ENCODE results near the gene GIT2. TPM values are rescaled to one million over a fixed set of nuclear protein-coding genes. Genes with fewer than 3 reads are reported as not detected.
"Not testable (repeated sequence)": the region's sequence is repeated elsewhere in the genome, so short reads cannot be mapped to it uniquely, and the experiment has no call there.

The GIT2 gene
- total RNA-seq, 1 experiment from 2014 or later: 38.0 TPM

DNA sequence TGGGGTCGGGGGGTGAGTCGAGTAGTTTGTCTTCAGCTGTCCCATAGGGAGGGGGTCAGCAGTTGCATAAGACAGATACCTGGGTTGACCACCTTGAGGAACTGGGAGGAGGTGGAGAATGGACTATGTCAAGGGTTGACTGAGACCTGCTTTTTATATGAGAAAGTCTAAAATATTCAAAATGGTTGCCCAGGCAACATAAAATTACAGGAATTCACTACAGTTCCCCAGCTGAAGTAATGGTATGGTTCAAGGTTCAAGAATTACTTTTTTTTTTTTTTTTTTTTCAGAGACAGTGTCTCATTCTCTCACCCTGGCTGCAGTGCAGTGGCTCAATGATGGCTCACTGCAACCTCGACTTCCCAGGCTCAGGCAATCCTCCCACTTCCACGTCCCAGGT lies 101.2 kb downstream of the GIT2 start:
- Histone ChIP-seq H3K27ac (no peak overlapping the region), H3K4me3 (no peak overlapping the region), H3K36me3 (no peaks in the 10 kb centered on the region), H3K9me3 (replicated peaks) (no peaks in the 10 kb centered on the region), H3K27me3 (no peaks in the 10 kb centered on the region), H3K4me1 (no peaks in the 10 kb centered on the region)
- DNase-seq: no peak

DNA sequence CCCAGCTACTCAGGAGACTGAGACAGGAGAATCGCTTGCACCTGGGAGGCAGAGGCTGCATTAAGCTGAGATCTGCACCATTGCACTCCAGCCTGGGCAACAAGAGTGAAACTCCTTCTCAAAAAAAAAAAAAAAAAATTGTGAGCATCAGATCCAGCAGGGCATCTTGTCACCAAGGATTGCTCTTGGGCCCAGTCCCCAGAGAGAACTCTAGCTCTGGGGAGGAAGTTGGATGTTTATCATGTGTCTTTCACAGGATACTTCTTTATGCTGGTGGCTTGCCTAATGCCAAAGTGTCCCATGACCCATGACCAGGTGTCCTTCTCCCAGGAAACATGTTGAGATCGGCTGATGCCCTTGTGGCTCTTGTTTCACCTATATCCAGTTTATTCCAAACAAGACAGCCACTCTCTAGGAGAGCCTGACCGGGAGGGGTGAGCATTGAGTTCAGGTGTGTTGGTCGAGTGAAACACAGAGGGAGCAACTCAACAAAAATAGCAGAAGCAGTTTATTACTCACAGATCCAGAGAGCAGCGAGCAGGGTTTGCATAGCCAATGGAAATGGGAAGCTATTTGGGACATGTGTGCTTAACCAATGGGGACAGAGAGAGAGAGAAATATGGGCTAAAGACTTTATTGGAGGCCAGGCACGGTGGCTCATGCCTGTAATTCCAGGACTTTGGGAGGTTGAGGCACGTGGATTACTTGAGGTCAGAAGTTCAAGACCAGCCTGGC lies 102.7 kb downstream of the GIT2 start:
- H3K27ac ChIP-seq: no peak overlapping the region
- H3K4me1 ChIP-seq: 0 out of 2 replicates have a peak, but pooled peaks cover 4% of the 10 kb centered on the region
- DNase-seq: no peak
- no peaks in the 10 kb centered on the region for H3K9me3 ChIP-seq (replicated peaks)
- H3K27me3 ChIP-seq: no peaks in the 10 kb centered on the region
- no peak overlapping the region for H3K4me3 ChIP-seq
- H3K36me3 ChIP-seq: no peaks in the 10 kb centered on the region

DNA sequence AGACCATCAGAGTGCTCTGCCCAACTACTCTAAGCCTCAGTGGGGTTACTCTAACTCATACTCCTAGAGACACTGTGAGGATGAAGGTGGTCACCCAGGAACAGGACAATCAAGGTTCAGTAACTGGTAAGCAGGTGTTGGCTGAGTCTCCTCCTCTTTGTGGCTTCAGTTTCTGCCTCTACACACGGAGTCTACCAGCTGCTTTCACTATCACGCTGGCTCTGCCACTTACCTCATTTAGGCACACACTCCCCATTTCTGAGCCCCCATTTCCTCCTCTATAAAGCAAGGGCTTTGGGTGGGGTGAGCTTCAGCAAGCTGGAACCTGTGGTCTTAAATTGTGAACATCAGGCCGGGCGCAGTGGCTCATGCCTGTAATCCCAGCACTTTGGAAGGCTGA lies 103.4 kb downstream of the GIT2 start:
- Histone ChIP-seq H3K9me3 (replicated peaks) (no peaks in the 10 kb centered on the region), H3K36me3 (no peaks in the 10 kb centered on the region), H3K4me3 (no peak overlapping the region), H3K27ac (no peak overlapping the region), H3K27me3 (no peaks in the 10 kb centered on the region), H3K4me1 (0 out of 2 replicates have a peak, but pooled peaks cover 4% of the 10 kb centered on the region)
- no peak for DNase-seq

DNA sequence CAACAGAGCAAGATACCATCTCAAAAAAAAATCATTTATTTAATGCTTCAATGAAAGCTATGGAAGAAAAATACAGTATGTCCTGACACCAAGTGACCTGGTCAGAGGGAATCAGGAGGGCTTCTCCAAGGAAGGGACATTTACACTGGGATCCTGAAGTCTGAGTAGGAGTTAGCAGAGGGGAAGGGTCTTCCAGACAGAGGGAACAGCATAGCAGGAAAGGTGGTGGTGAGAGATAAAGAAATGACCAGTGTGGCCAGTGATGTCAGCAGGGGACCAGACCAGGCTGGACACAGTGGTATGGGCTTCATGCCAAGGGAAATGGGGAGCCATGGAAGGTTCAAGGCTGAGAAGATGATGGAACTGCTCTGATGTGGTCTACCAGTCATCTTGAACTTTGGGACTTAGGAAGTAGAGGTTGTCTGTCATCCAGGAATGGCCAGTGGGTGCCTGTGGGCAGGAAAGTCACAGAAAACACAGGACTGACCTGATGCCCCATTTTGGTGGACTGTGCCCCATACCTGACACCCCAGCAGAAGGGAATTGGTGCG lies 103.9 kb downstream of the GIT2 start:
- Histone ChIP-seq H3K27me3 (no peaks in the 10 kb centered on the region), H3K4me1 (0 out of 2 replicates have a peak, but pooled peaks cover 4% of the 10 kb centered on the region), H3K4me3 (no peak overlapping the region)

DNA sequence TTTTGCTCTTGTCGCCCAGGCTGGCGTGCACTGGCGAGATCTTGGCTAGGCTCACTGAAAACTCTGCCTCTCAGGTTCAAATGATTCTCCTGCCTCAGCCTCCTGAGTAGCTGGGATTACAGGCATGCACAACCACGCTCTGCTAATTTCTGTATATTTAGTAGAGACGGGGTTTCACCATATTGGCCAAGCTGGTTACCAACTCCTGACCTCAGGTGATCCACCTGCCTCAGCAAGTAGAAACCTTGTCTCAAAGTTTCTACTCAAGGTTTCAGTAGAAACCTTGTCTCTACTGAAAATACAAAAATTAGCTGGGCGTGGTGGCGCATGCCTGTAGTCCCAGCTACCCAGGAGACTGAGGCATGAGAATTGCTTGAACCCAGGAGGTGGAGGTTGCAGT lies 104.4 kb downstream of the GIT2 start:
- not testable (repeated sequence) for H3K4me3 ChIP-seq; DNase-seq; H3K4me1 ChIP-seq; H3K27ac ChIP-seq; H3K36me3 ChIP-seq; H3K27me3 ChIP-seq; H3K9me3 ChIP-seq (replicated peaks)

More for the DNA sequence above, 103.9 kb downstream of the GIT2 start:
- no peak for DNase-seq
- Histone ChIP-seq H3K36me3 (no peaks in the 10 kb centered on the region), H3K27ac (no peak overlapping the region), H3K9me3 (replicated peaks) (no peaks in the 10 kb centered on the region)

DNA sequence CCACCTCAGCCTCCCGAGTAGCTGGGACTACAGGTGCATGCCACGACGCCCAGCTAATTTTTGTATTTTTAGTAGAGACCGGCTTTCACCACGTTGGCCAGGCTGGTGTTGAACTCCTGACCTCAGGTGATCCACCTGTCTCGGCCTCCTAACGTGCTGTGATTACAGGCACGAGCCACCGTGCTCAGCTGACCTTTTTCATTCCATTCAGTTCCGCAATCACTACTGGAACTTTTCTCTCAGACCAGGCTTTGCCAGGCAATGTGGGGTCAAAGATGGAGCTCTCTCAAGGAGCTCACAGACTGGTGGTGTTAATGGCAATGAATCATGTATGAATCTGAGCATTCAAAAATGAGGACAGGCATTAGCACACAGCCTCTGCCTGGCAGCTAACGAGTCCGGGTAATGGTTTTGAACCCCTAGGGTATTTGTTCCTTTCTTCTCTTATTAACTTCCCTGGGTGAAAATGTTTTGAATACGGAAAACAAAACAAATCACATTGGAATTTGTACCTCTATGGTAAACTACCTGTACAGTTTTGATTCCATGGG lies 105.5 kb downstream of the GIT2 start:
- no peaks in the 10 kb centered on the region for H3K27me3 ChIP-seq

DNA sequence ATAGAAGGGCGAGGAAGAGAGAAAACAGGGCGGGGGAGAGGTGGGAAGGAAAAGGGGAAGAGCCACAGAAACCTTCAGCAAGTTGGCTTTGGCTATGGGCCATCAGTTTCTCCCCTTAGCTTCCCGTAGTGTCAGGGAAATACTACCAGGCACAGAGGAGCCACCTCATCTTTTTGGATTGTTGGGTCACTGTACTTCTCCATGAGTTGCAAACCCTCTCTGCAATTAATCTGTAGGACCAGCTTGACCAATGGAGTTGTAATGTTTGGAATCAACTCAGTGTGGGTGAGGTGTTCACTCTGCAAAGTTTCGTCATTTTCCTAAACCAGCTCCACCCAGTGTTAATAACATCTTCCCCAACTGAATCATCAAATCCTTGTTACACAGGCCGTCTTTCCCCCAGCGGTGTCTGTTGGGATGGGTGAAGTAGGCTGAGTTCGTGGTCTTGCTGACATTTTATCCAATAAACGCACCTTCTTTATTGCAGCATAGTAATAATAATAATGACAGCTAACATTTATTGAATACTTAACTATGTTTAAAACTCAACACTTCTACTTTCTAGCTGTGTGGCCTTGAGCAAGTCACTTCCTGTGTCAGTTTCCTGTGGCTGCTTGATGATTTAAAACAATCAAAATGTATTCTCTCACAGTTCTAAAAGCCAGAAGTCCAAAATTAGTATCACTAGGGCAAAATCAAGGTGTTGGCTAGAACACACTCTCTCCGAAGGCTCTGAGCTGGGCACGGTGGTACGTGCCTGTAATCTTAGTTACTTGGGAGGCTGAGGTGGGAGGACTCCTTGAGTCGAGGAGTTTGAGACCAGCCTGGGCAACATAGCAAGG lies 107.8 kb downstream of the GIT2 start:
- Histone ChIP-seq H3K9me3 (replicated peaks) (no peaks in the 10 kb centered on the region), H3K4me3 (no peak overlapping the region), H3K36me3 (no peaks in the 10 kb centered on the region), H3K27ac (no peak overlapping the region), H3K4me1 (0 out of 2 replicates have a peak, but pooled peaks cover 4% of the 10 kb centered on the region), H3K27me3 (no peaks in the 10 kb centered on the region)
- no peak for DNase-seq

More for the DNA sequence above, 105.5 kb downstream of the GIT2 start:
- no peak for DNase-seq
- H3K4me3 ChIP-seq: no peak overlapping the region
- 0 out of 2 replicates have a peak, but pooled peaks cover 4% of the 10 kb centered on the region for H3K4me1 ChIP-seq
- H3K9me3 ChIP-seq (replicated peaks): no peaks in the 10 kb centered on the region
- no peaks in the 10 kb centered on the region for H3K36me3 ChIP-seq
- H3K27ac ChIP-seq: no peak overlapping the region

DNA sequence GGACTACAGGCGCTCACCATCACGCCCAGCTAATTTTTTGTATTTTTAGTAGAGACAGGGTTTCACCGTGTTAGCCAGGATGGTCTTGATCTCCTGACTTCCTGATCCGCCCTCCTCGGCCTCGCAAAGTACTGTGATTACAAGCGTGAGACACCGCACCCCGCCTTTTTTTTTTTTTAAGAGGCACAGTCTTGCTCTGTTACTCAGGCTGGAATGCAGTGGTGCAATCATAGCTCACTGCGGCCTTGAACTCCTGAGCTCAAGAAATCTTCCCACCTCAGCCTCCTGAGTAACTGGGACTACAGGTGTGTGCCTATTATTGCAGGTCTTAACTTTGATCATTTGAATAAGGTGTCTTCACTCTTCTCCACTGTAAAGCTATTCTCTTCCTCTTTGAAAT lies 110.6 kb downstream of the GIT2 start:
- Histone ChIP-seq H3K36me3 (no peaks in the 10 kb centered on the region), H3K4me3 (no peak overlapping the region), H3K27me3 (no peaks in the 10 kb centered on the region), H3K27ac (no peak overlapping the region), H3K4me1 (0 out of 2 replicates have a peak, but pooled peaks cover 4% of the 10 kb centered on the region), H3K9me3 (replicated peaks) (no peaks in the 10 kb centered on the region)
- no peak for DNase-seq

DNA sequence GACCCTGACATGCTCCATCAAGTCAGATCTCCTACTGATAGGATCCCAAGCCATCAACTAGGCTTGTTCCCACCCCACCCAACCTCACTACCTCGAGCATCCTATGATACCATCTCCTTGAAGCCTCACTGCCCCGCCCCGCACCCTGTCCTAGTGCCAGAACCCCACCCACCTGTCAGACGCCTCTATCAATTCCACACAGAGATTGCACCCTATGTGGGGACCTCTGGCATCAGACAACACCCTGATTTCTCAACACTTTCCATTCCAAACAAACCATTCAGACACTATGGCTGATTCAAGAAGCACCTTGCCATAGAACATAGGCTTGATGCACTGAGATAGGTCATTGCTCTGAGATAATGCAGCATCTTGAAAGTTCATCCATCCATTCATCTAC lies 112.7 kb downstream of the GIT2 start:
- DNase-seq: no peak
- Histone ChIP-seq H3K4me3 (no peak overlapping the region), H3K9me3 (replicated peaks) (no peaks in the 10 kb centered on the region), H3K27ac (no peak overlapping the region), H3K4me1 (no peaks in the 10 kb centered on the region), H3K36me3 (no peaks in the 10 kb centered on the region), H3K27me3 (no peaks in the 10 kb centered on the region)

DNA sequence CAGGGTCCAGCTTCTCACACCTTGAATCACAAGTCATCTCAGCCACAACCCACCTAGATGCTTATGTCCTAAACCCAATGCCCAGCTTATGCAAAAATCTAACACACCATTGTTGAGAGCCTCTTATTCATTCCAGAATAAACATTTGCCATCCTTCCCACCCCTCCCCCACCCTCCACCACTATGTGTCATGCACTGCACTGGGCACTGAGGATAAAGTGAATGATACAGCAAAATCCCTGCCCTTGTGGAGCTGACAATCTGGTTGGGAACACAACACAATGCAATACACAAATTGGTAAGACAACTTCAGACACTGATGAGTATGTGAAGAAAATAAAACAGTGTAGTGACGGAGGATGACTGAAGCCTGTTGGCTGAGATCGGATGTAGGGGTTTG lies 114.4 kb downstream of the GIT2 start:
- H3K4me1 ChIP-seq: no peaks in the 10 kb centered on the region
- H3K9me3 ChIP-seq (replicated peaks): no peaks in the 10 kb centered on the region
- no peaks in the 10 kb centered on the region for H3K36me3 ChIP-seq
- no peak overlapping the region for H3K27ac ChIP-seq
- H3K4me3 ChIP-seq: no peak overlapping the region
- no peak for DNase-seq
- H3K27me3 ChIP-seq: no peaks in the 10 kb centered on the region

DNA sequence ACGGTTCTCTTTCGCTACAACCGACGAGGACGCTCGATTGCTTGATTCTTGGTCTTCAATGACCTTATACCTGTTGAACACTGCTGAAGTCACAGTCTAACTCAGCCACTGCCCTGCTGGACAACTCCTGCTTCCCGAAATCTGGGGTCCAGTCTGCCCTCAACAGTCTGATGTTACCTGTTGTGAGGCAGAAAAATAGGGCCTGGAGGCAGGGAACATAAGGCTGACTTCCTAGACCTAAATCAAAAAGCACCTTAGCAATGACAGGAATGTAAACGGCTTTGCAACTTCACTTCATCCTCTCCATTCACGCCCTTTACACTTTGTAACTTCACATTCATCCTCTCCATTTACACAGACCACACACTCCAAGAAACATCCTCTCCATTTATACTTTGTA lies 115.2 kb downstream of the GIT2 start:
- no peaks in the 10 kb centered on the region for H3K36me3 ChIP-seq
- no peak for DNase-seq
- no peaks in the 10 kb centered on the region for H3K27me3 ChIP-seq
- no peaks in the 10 kb centered on the region for H3K9me3 ChIP-seq (replicated peaks)
- peak overlapping the region; percentile 96 for H3K4me3 ChIP-seq
- no peak overlapping the region for H3K27ac ChIP-seq
- H3K4me1 ChIP-seq: no peaks in the 10 kb centered on the region; the same call in 1 of the 2 replicates

DNA sequence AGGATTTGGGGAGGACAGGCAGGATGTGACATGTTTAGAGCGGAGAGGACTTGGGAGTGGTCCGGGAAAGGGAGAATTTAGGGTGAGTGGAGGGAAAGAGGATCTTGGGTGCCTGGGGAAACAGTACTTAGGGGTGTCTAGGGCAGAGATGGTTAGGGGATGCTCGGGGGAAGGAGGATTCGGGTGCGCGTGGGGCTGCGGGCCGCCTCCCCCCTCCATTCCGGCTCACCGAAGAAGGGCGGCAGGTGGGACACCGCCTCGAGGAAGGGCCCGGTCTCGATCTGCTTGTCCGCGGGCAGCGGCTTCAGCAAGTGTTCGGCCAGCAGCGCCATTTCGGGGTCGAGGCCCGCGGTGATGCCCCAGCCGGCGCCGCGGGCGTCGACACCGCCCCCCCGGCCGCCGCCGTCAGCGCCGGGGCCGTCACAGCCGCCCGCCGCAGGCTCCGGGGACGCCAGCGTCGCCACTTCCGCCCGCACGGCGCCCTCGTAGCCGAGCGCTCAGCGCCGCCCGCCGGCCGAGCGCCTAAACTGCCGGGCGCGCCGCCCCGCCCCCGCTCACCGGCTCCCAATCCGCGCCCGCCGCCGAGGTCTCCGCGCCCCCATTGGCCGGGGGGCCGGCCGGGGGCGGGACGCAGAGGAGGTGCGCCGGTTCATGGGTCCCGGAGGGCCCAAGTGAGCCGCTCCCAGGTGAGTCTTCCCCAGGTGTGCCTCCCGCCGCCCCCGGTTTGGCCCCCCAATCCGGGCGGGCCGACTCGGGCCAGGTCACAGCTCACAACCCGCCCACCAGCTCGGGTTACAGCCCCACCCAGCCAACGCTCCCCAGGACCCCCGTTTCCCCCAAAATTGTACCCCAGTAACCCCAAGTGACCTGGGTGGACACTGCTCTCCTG lies 115.9 kb downstream of the GIT2 start, which contains the start of gene GLTP:
TSS of gene GLTP (minus strand) at position 499 of the 889 bp plus-strand sequence. CDS start at position 332, 167 bp downstream.
- H3K27ac ChIP-seq: peak within 1 kb of the TSS; percentile 34; the same call in 1 of the 2 replicates
- peak within 1 kb of the TSS; percentile 96 for H3K4me3 ChIP-seq
- H3K36me3 ChIP-seq: no peaks in the 10 kb centered on the region
- peak; percentile 67 to 86 for DNase-seq
- no peaks in the 10 kb centered on the region for H3K27me3 ChIP-seq
- peaks cover 6% of the 10 kb centered on the region; the same call in 1 of the 2 replicates for H3K4me1 ChIP-seq
- no peaks in the 10 kb centered on the region for H3K9me3 ChIP-seq (replicated peaks)

All from SJCRH30 (cell line).